GM18519 (cell line): Measurements from ENCODE around the gene CBX5.
"Not testable (repeated sequence)": the region's sequence is repeated elsewhere in the genome, so short reads cannot be mapped to it uniquely, and the experiment has no call there.

ENCODE experiments used
- ATAC-seq: cut with Tn5 transposase; IDR thresholded peaks from one replicate; pipeline ENCODE4 v1.9.1; 2021; ENCODE audit warnings: mild to moderate bottlenecking, moderate library complexity; ENCODE audit not compliant: unreplicated experiment, low FRiP score

CBX5 gene

GRCh38 chr12:54272214-54272613, 7.7 kb downstream of the CBX5 start:
- ATAC-seq: no peak

- ATAC-seq: no peak
Observed at GRCh38 chr12:54270345-54270744, 9.6 kb downstream of the CBX5 start.

GRCh38 chr12:54266852-54267251, 13.1 kb downstream of the CBX5 start:
- no peak for ATAC-seq

- ATAC-seq: no peak
Observed at GRCh38 chr12:54265364-54265812, 14.5 kb downstream of the CBX5 start.

- no peak for ATAC-seq
Observed at GRCh38 chr12:54262403-54262925, 17.5 kb downstream of the CBX5 start.

- no peak for ATAC-seq
Observed at GRCh38 chr12:54261815-54262402, 18.0 kb downstream of the CBX5 start.

GRCh38 chr12:54259194-54260011, 20.5 kb downstream of the CBX5 start:
- no peak for ATAC-seq

- ATAC-seq: no peak
Observed at GRCh38 chr12:54258201-54258681, 21.7 kb downstream of the CBX5 start.

- no peak for ATAC-seq
Observed at GRCh38 chr12:54257332-54257731, 22.6 kb downstream of the CBX5 start.

- ATAC-seq: no peak
Observed at GRCh38 chr12:54253240-54253639, 26.7 kb downstream of the CBX5 start.

GRCh38 chr12:54251667-54252284, 28.1 kb downstream of the CBX5 start:
- ATAC-seq: no peak

GRCh38 chr12:54249489-54249888, 30.4 kb downstream of the CBX5 start:
- ATAC-seq: no peak

- no peak for ATAC-seq
Observed at GRCh38 chr12:54246011-54246641, 33.8 kb downstream of the CBX5 start.

GRCh38 chr12:54240971-54241588, 38.8 kb downstream of the CBX5 start:
- no peak for ATAC-seq

GRCh38 chr12:54240129-54240528, 39.8 kb downstream of the CBX5 start:
- ATAC-seq: no peak

GRCh38 chr12:54239620-54240019, 40.3 kb downstream of the CBX5 start:
- no peak for ATAC-seq

- ATAC-seq: no peak
Observed at GRCh38 chr12:54238531-54238930, 41.4 kb downstream of the CBX5 start.

GRCh38 chr12:54232790-54233189, 47.1 kb downstream of the CBX5 start:
- ATAC-seq: no peak

- not testable (repeated sequence) for ATAC-seq
Observed at GRCh38 chr12:54231269-54231668, 48.7 kb downstream of the CBX5 start.

GRCh38 chr12:54230555-54230954, 49.4 kb downstream of the CBX5 start:
- ATAC-seq: no peak
